Inflammatory macrophage treated with lipopolysaccharide for 4 hours (primary cell): ENCODE data around the gene LMNTD1.

Experiments used
- DNase-seq: peaks from one replicate; pipeline ENCODE4 v3.0.0-alpha.2; 2020

Gene LMNTD1

DNA sequence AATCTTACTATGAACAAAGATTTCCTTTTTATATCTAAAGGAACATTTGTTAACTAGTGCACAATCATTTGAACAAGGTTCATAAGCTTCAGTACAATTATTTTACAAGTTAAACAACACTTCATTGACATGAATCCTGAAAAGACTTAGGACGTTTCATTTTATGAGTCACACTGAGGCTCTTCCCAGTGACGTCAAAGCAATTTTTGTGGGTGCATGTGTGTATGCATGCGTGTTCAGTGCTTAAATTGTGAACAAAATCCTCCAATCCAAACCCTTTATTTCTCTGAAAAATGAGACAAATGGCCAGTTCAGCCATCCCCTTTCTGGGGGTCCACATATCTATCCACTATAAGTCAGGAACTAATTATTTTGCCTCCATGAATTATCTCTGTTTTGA lies 2.9 kb downstream of the LMNTD1 start:
- no peak for DNase-seq

DNA sequence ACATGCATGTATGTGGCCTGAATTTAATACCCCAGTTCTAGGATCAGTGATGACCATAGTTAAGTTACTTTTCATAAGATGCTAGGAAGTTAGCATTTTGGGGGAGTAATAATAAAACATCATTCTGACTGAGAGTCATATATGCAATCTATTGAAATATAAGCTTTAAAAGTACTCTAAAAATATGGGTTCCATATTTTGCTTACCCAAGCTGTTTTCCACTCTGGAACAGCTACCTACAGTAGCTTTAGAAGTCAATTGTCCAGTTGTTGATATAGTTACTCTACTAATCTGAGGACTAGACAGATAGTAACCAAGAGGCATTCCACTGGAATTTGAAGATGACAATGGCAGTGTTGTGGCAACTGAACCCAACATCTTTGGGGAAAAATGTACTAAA lies 4.0 kb downstream of the LMNTD1 start:
- DNase-seq = no peak

DNA sequence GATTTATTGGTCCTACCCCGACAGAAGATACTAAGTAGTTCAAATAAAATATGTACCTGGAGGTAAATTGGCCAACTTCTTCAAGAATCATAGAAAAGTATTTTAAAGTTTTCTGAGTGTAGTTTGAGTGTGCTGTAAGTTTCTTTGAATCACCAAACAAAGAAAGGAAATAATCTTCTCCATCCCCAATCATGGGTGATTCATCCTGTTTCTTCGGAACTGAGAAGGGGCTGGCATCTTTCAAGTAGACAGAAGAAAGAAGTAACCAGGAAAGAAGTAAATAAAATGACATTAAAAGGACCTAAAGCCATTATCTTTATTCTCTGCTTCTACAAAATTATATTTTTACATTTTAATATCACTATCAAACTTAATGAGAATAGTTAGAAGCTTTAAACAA lies 6.8 kb downstream of the LMNTD1 start:
- no peak for DNase-seq

DNA sequence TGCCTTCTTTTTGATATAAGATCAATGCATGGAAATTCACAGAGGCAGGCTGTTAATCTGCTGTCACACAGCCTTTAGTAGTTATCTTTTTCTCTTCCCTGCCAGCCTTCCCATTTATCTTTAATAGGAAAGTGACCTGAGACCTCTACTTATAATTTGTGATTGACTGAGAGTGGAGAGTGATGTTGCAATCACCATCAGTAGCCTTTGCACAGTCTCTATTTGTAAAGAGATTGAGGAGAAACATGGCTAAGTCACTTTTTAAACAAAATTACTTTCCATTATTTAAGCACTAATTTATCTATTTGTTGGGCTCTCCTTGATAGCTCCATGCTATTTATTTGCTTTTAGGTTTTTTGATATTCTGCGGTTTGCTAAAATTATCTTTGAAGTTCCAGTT lies 19.9 kb downstream of the LMNTD1 start:
- no peak for DNase-seq

DNA sequence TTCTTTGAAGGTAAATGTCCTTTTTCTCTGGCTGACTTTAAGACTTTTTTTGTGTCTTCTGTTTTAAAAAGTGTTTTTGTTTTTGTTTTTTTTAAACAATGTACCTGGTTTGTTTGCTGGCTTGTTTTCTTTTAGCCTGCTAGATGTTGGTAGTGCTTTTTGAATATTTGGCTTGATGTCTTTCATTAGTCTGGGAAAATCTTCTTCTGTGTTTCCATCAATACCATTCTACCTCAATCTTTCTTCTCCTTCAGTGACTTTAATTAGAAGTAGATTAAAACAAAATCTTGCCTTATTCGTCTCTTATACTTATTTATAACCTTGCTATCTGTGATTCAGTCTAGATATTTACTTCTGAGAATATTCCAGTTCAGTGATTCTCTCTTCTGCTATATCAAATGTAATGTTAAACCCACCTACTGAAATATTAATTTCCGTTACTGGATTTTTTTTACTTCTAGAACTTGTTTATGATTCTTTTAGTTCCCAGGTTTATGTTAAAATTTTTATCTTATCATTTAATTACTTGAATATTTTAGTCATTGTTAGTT lies 21.5 kb downstream of the LMNTD1 start:
- DNase-seq = no peak

DNA sequence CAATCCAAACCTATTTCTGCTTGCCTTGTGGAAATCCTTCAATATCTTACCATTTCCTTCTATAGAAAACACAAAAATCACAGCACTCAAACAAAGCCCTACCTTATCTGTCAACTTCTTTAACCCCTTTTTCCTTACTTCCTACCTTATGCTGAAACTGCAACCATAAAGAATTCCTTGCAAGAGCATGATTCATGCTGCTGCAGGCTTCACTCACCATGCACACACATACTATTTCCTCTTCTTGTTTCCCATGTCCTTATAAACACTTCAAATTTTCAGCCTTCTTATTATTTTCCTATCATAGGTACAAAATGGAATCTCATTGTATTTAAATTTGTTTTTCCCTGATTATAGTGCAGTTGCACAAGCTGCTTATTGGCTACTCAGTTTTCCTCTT lies 23.3 kb downstream of the LMNTD1 start:
- no peak for DNase-seq

DNA sequence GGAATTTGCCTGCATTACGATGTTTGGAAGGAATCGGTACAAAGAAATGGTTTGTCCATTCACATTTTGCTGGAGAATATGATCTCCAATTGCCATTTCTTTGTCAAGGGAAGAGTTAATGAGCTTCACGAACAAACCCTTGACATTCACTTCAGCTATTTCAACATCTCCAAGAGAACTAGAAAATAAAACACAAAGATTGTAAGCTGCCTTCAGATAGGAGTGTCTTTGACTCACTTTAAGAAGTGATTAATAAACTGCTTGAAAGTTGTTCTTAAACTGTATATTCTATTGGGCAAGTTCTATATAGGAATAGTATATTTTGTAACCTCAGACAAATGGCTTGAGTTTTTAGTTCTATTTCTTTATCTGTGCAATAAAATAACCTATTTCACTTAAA lies 26.3 kb downstream of the LMNTD1 start:
- DNase-seq = no peak

DNA sequence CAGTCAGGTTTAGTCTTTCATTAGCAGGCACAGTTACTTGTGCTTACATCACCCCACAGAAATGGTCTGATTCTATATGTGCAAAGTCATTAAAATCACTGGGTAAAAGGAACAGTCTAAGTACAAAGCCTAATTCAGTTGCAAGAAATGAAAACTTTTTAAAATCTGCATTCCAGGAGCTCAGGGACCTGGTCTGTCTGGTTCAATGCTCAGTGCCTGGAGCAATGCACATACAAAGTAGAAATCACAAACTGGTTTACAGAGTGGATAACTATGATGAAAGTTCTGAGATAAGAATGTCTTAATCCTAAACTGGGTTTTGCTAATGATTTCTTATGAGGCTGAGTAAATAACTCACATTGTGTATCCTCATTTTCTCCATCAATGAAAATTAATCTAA lies 28.7 kb downstream of the LMNTD1 start:
- DNase-seq = no peak

DNA sequence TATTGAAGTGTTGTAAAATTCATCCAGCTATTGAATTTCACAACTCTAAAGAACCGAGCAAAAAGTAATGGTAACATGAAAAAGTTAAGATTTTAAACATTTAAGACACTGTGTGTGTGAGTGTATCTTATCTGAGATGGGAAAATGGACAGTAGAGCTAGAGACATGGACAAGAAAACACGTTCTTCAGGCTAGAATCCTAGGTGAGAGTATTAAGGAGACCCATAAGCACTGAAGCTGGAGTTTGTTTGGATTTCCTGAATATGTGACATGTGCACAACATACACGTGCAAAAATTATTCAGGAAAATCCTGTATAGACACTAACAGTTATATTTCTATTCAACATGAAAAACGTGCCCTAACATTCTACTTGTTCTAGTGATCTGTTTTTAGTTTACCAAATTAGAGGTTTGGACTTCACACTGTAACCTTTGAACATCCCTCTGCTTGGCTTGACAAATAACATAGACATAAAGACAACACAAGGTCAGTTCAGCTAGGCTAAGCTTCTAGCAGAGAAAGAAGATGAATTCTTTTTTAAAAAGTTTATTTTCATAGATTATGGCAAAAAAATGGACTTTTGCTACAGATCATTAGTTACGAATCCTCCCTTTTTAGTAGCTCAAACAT lies 31.3 kb downstream of the LMNTD1 start:
- no peak for DNase-seq

DNA sequence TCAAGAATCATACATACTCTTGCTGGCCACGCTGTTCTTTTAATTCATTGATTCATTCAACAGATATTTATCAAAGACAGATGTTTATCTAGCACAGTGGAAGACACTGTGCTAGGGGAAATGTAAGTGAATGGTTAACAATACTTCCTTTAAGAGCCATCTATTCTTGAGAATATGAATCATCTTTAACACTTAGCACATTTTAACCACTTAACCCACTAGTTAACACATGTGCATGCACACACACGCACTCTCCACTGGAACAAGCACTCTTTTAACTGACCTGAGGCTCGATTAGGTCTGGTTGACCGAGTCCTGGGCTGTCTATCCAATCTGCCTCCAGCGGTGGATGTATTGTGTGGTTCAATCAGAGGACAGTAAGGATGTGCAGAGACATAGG lies 34.6 kb downstream of the LMNTD1 start:
- DNase-seq = no peak

DNA sequence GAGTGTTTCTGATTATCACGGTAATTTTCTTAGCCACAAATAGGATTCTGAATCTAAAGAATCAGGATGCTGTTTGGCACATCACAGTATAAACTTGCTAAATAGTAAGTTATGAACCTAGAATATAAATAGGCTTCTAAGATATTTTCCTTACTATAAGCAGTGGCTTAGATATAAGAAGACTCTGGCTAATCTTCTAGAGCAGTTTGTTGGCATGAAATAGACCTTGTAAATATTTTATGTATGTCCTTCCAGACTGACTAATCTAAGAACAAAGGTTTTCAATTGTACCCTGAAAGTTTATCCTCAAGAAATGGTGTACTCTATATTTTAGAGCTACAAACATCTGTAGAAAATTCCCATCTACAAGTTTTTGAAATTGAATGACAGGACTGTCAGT lies 48.3 kb downstream of the LMNTD1 start:
- no peak for DNase-seq

DNA sequence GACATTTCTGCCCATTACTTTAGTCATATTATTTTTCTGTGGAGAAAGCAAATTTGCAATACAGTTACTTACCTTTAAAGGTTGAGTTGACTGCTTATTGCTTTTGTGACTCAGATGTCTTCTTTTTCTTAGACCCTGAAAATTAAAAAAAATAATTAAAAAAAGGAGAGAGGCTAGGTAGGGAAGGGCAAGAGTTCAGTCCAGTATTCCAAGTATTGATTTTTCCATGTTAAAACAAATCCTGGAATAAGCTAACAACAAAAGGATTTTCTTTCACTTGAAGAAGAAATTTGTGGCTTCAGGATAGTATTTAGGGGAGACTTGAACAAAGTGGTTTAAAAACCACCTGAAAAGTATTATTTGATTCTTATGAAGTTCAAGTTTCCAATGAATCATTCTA lies 49.4 kb downstream of the LMNTD1 start:
- DNase-seq = no peak

DNA sequence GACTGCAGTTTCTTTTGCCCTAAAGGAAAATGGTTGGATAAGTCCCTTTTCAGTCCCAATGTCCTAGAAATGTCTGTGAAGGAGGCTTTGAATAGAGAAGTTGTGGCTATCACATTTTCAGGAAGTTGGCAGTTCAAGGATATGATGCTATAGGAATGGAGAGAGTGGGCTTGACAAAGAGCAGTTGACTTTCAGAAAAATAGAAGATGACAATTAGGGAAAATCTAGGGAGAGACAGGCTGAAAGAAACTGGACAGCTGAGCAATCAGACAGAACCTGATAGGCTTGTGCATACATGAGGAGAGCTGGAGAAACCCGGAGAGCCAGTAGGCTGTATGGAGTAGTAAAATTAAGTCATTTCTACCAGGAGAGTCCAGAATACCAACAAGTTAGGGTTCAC lies 50.5 kb downstream of the LMNTD1 start:
- DNase-seq = peak; percentile 33

DNA sequence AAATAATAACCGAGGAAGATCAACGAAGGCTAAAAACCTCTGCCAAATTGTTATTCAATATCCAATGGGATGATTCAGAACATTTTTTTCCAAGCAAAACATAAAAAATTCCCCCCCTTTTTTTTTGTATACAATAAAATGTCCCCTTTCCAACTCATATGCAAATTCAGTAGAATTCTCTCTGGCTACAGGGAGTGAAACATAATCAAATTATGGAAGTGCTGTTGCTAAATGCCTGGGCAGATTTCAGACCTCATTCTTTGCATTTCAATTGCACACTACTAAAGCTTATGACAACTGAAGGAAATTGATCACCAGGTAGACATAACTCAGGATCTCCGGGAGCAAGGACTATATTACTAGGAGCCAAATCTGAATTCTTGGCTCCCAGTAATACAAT lies 51.0 kb downstream of the LMNTD1 start:
- peak; percentile 4 for DNase-seq

DNA sequence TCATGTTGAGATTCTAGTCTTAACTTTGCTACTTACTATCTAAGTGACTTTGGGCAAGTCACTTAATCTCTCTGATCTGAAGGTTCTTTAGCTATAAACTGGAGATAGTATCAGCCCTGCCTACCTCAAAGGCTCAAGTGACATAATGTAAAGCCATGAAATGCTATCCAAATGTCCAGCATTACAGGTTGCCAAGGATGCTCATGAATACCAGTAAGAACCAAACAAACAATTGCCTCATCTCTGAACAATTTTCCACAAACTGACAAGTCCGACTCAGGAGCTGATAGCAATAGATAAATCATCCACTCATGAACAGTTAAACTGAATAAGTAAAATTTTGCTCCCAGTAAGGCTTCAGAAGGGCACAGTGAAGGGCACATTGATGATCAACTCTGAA lies 51.5 kb downstream of the LMNTD1 start:
- DNase-seq = no peak

DNA sequence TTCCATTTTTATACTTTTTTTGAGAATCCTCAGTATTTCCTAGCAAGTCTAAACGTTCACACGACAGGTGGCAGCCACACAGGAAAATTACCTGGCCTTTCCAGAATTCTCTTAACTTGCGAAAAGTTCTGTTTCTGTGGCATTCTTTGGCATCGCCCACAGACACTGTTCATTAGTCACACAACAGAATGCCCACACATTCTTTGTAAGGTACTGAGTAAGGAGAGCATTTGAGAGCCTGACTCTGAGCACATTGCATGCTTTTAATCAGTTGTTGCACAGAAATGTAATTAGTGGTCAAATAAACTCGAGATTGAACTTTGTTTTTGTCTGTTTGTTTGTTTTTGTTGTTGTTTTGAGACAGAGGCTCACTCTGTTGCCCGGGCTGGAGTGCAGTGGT lies 52.4 kb downstream of the LMNTD1 start:
- DNase-seq = no peak

DNA sequence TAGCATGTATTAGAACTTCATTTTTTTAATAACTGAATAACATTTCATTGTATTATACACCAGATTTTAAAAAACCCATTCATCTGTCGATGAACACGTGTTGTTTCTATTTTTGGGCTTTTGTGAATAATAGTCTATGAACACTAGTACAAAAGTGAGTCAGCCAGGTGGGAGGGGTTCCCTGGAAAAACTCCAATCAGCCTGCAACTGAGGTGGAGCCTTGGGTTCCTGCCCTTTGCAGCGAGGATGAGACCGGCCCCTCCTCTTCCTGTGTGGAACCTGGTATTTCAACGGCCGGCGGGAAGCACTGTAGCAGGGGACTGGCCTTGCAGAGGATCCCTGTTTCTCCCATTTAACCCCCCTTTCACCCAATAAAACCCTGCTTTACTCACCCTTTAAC lies 56.1 kb downstream of the LMNTD1 start:
- no peak for DNase-seq

DNA sequence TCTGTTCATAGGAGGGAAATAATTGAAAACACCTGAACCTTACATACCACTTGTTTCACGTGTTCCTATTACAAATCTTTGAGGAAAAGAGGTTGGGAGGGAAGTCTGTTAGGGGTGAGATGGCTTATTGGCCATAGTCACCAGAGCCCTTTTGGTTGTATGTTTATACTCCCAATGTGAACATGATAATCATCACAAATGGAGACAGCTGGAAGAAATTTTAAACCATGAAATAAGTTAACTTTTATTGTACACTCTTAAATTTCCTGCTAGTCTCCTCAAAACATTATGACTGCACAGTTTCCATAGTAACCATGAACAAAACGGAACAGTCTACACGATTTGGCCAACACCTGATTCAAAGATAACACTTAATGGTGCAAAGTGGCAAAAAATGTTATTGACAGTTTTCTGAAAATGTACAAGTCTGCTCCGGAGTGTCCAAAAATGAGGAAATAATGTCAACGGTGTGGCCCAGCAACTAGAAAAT lies 56.9 kb downstream of the LMNTD1 start:
- DNase-seq = no peak

DNA sequence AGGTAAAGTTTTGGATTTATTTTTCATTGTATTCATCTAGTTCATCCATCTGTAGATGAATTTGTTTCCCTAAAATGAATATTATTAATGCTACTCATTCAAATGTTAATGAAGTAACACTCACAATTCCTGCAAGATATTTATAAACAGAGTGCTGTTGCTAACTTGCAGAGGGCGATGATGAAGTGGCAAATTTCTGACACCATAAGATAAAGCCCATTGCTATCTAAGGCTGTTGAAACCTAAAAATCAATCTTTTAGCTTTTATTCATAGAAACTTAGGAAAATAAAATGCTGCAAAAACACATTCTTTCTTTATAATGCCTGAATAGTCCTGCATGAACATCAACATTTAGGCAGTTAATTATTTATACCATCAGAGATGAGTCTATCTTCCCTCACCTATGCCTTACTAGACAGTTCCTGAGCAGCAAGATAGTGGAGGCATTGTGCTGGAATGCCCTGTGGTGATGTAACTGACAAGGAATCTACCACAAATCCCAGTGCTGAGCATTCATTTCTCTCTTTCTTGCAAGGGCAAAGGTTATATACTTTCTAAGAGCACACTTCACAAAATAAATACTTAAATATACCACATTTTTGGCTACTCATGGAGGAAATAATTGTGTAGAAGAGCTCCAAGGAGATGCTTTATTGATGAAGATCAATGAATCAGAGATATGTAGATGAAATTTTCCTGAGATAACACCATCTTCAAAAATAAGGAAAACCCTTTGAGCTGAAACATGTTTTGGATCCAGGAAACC lies 57.6 kb downstream of the LMNTD1 start:
- no peak for DNase-seq

DNA sequence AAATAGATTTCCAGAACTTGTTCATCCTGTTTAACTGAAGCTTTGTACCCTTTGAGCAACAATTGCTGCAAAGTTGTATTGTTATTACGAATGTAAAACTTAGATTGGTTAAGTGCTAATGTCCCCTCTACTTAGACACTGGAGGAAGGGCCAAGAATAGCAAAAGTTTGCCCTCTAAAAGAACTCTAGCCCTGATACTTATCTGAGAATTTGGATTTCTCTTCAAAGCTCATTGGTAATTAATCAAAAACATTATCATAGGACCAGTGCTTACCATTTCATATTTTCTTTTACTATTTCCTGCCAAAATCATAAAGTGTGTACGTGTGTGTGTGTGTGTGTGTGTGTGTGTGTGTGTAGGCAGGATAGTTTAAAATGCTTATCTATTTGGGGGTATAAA lies 58.2 kb downstream of the LMNTD1 start:
- DNase-seq = no peak

DNA sequence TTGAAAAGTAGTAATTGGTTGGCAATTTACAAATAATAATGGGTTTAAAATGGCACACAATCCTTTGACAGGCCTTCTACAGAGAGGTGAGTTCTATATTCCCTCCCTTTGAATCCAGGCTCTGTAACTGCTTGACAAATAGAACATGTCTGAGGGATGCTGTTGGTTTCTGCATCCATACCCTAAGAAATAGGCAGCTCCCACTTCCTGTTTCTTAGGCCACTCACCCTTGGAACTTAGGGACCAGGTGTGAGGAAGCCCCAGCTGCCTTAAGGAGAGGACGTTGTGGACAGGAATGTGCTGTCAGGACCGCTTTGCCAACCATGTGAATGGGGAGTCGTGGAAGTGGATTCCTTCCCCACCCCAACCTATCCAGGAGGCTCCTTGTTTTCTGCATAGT lies 59.4 kb downstream of the LMNTD1 start:
- no peak for DNase-seq

DNA sequence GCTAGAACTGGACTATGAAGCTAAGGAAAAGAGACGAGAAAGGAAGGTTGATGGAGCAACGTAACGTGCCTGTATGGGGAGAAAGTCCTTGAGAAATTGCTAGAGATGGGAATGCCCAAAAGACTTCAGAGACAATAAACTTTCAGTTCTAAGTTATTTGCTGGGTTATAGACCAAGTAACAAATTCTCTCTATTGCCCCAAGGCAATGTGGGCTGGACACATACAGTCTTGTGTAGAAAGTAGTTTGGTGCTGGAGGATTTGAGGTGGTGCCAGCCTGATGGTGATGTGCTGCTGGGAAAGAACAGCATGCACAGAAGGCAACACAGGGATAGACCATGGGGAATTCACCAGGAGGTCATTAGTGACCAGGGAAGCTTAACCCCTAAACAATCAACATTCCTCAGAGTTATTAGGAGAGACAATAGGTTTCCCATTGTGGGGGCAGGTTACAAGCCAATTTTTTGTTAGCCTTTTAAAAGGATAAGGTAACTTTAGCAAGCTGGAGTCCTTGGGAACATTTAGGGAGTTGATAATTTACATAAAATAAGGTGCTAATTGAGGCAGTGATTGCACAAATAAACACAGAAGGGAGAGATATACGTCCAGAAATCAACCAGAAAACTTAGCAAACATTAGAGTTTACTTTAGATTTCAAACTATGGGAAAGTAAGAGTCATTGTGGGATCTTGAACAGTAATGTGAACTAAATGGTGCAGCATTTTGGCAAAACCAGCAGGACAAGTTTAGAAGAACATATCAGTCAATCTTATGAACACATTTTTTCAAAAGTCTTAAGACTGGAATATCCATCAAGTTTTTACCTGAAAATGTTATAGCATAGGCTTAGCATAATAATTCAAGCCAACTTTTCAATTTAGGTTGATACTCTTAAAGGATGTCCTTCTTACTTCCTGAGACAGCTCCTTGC lies 61.4 kb downstream of the LMNTD1 start:
- DNase-seq = no peak
